HG03159 (cell line): ENCODE data around the gene KLHL13.
"Not testable (repeated sequence)": the region's sequence is repeated elsewhere in the genome, so short reads cannot be mapped to it uniquely, and the experiment has no call there.

Source experiments
- ATAC-seq: cut with Tn5 transposase; IDR thresholded peaks from one replicate; pipeline ENCODE4 v1.9.1; 2021; ENCODE audit warnings: mild to moderate bottlenecking, moderate library complexity; ENCODE audit not compliant: unreplicated experiment

Gene KLHL13

GRCh38 chrX:118116713-118117550 lies at the start of gene KLHL13:
KLHL13 (minus strand) TSS chrX:118116810; CDS start chrX:118028473, 88,337 bp downstream.
- no peak for ATAC-seq

GRCh38 chrX:118164138-118164537 lies 47.5 kb upstream of the KLHL13 start:
- ATAC-seq: no peak

- no peak for ATAC-seq
Observed at GRCh38 chrX:118156953-118157608, 40.5 kb upstream of the KLHL13 start.

GRCh38 chrX:118156254-118156952 lies 39.8 kb upstream of the KLHL13 start:
- ATAC-seq: no peak

GRCh38 chrX:118153270-118153669 lies 36.7 kb upstream of the KLHL13 start:
- no peak for ATAC-seq

- ATAC-seq: no peak
Observed at GRCh38 chrX:118152721-118153120, 36.1 kb upstream of the KLHL13 start.

- ATAC-seq: no peak
Observed at GRCh38 chrX:118148737-118149136, 32.1 kb upstream of the KLHL13 start.

GRCh38 chrX:118147771-118148170 lies 31.2 kb upstream of the KLHL13 start:
- ATAC-seq: not testable (repeated sequence)

- no peak for ATAC-seq
Observed at GRCh38 chrX:118143578-118143977, 27.0 kb upstream of the KLHL13 start.

- ATAC-seq: no peak
Observed at GRCh38 chrX:118131336-118131735, 14.7 kb upstream of the KLHL13 start.

GRCh38 chrX:118129681-118130080 lies 13.1 kb upstream of the KLHL13 start:
- ATAC-seq: no peak

GRCh38 chrX:118128724-118129123 lies 12.1 kb upstream of the KLHL13 start:
- ATAC-seq: no peak

GRCh38 chrX:118126286-118126685 lies 9.7 kb upstream of the KLHL13 start:
- ATAC-seq: no peak

GRCh38 chrX:118124243-118124642 lies 7.6 kb upstream of the KLHL13 start:
- ATAC-seq: not testable (repeated sequence)

GRCh38 chrX:118117741-118118140 lies 1.1 kb upstream of the KLHL13 start:
- no peak for ATAC-seq

GRCh38 chrX:118115953-118116712 lies 477 bp downstream of the KLHL13 start:
- no peak for ATAC-seq

GRCh38 chrX:118114971-118115370 lies 1.6 kb downstream of the KLHL13 start:
- no peak for ATAC-seq

GRCh38 chrX:118109065-118109464 lies 7.5 kb downstream of the KLHL13 start:
- ATAC-seq: no peak

GRCh38 chrX:118108304-118108703 lies 8.3 kb downstream of the KLHL13 start:
- no peak for ATAC-seq

GRCh38 chrX:118100091-118100490 lies 16.5 kb downstream of the KLHL13 start:
- no peak for ATAC-seq

- ATAC-seq: no peak
Observed at GRCh38 chrX:118088084-118088483, 28.5 kb downstream of the KLHL13 start.
